ELR (cell line): ENCODE results near the gene SEMA3E.
"Not testable (repeated sequence)": the region's sequence is repeated elsewhere in the genome, so short reads cannot be mapped to it uniquely, and the experiment has no call there.

ENCODE experiments used
- DNase-seq: peaks from one replicate; pipeline ENCODE4 v3.0.0-alpha.2; 2015; ENCODE audit warnings: low read depth

Gene SEMA3E

GRCh38 chr7:83486957-83487356, 162.0 kb downstream of the SEMA3E start:
- DNase-seq = peak; percentile 47

GRCh38 chr7:83486536-83486935, 162.4 kb downstream of the SEMA3E start:
- no peak for DNase-seq

GRCh38 chr7:83484826-83485225, 164.1 kb downstream of the SEMA3E start:
- DNase-seq = no peak

GRCh38 chr7:83484266-83484665, 164.7 kb downstream of the SEMA3E start:
- DNase-seq = no peak

GRCh38 chr7:83478616-83479015, 170.3 kb downstream of the SEMA3E start:
- DNase-seq = no peak

GRCh38 chr7:83476511-83477050, 172.4 kb downstream of the SEMA3E start:
- no peak for DNase-seq

GRCh38 chr7:83475420-83475819, 173.5 kb downstream of the SEMA3E start:
- DNase-seq = peak; percentile 9

- no peak for DNase-seq
Observed at GRCh38 chr7:83472376-83472775, 176.6 kb downstream of the SEMA3E start.

GRCh38 chr7:83469491-83469890, 179.4 kb downstream of the SEMA3E start:
- peak; percentile 50 for DNase-seq

GRCh38 chr7:83469076-83469475, 179.9 kb downstream of the SEMA3E start:
- peak; percentile 85 for DNase-seq

GRCh38 chr7:83468251-83468739, 180.6 kb downstream of the SEMA3E start:
- peak; percentile 98 for DNase-seq

- DNase-seq = no peak
Observed at GRCh38 chr7:83467493-83467892, 181.4 kb downstream of the SEMA3E start.

GRCh38 chr7:83466956-83467355, 182.0 kb downstream of the SEMA3E start:
- DNase-seq = no peak

GRCh38 chr7:83466187-83466923, 182.6 kb downstream of the SEMA3E start:
- DNase-seq = no peak

- no peak for DNase-seq
Observed at GRCh38 chr7:83465643-83466042, 183.3 kb downstream of the SEMA3E start.

- not testable (repeated sequence) for DNase-seq
Observed at GRCh38 chr7:83461820-83462219, 187.1 kb downstream of the SEMA3E start.

GRCh38 chr7:83459930-83460653, 188.8 kb downstream of the SEMA3E start:
- not testable (repeated sequence) for DNase-seq

- not testable (repeated sequence) for DNase-seq
Observed at GRCh38 chr7:83459101-83459929, 189.6 kb downstream of the SEMA3E start.

- peak; percentile 8 for DNase-seq
Observed at GRCh38 chr7:83457022-83457892, 191.7 kb downstream of the SEMA3E start.

GRCh38 chr7:83456413-83456812, 192.5 kb downstream of the SEMA3E start:
- no peak for DNase-seq

GRCh38 chr7:83455612-83456011, 193.3 kb downstream of the SEMA3E start:
- no peak for DNase-seq
